ENCODE data around the gene L3MBTL4. TPM values are rescaled to one million over a fixed set of nuclear protein-coding genes. Genes with fewer than 3 reads are reported as not detected.

The L3MBTL4 gene
- total RNA-seq, 1 experiment from 2014 or later, result 0.87 TPM

DNA sequence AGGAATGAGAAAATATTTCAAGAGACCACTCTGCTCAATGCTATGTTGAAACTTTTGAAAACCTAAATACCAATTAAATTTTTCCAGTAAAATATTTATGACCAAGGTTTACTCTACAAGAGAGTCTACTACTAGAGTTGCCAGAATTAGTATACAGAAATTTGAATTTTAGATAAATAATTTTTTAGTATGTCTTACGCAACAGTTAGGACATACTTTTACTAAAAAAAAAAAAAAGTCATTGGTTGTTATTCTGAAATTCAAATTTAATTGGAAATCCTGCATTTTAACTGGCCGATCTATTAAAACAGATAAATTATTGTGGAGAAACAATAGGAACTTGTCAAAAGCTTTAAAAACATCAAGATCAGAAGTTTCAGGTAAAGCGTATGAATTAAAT, 470.3 kb downstream of the L3MBTL4 start:
- CTCF ChIA-PET, result no interaction called here
- BruUV-seq (replicated peaks), result no TSS peak
- DNase-seq (ENCODE audit: low read depth, low spot score) (no peak), ATAC-seq (no peak)
- no peak for TF ChIP-seq TCF7L2 (IDR thresholded peaks at IDR 0.05; ENCODE audit: low read depth, low read length)
- TF ChIP-seq REST (IDR thresholded peaks at IDR 0.05; ENCODE audit: insufficient read depth in 1 of 2, low read depth in 2 of 2, low read length in 1 of 2), result no peak
- TF ChIP-seq, protein P1, sequence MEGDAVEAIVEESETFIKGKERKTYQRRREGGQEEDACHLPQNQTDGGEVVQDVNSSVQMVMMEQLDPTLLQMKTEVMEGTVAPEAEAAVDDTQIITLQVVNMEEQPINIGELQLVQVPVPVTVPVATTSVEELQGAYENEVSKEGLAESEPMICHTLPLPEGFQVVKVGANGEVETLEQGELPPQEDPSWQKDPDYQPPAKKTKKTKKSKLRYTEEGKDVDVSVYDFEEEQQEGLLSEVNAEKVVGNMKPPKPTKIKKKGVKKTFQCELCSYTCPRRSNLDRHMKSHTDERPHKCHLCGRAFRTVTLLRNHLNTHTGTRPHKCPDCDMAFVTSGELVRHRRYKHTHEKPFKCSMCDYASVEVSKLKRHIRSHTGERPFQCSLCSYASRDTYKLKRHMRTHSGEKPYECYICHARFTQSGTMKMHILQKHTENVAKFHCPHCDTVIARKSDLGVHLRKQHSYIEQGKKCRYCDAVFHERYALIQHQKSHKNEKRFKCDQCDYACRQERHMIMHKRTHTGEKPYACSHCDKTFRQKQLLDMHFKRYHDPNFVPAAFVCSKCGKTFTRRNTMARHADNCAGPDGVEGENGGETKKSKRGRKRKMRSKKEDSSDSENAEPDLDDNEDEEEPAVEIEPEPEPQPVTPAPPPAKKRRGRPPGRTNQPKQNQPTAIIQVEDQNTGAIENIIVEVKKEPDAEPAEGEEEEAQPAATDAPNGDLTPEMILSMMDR (IDR thresholded peaks at IDR 0.05), result no peak
- no peak for TF ChIP-seq POLR2AphosphoS5 (IDR thresholded peaks at IDR 0.05; ENCODE audit: low read depth, low read length)
- no peak for TF ChIP-seq SIN3A (IDR thresholded peaks at IDR 0.05; ENCODE audit: borderline replicate concordance, insufficient read depth, low read depth, low read length)
- intact Hi-C loops (cut with micrococcal nuclease; ENCODE audit: unreplicated experiment) (no loop called here), in situ Hi-C loops (cut with HindIII; ENCODE audit: low pct_unique_long_range_greater_than_20kb, low sequenced_read_pairs) (no loop called here)
- no peaks in the 10 kb centered on the region for H3K4me1 ChIP-seq (ENCODE audit: control insufficient read depth, insufficient read depth, low read length)
- H3K36me3 ChIP-seq (ENCODE audit: control insufficient read depth, insufficient read depth, low read length), result no peaks in the 10 kb centered on the region
- no peaks in the 10 kb centered on the region; the same call in 1 of the 2 replicates for H3K27me3 ChIP-seq (ENCODE audit: control insufficient read depth, insufficient read depth, low read length)
- no peaks in the 10 kb centered on the region for H3K9me3 ChIP-seq (ENCODE audit: control insufficient read depth, insufficient read depth, low read depth, low read length)
- POLR2A ChIA-PET, result no interaction called here
- no peak overlapping the region for H3K4me3 ChIP-seq (ENCODE audit: low read depth in 2 of 2, low read length in 2 of 2)
- H3K27ac ChIP-seq (ENCODE audit: low read length), result no peak overlapping the region

DNA sequence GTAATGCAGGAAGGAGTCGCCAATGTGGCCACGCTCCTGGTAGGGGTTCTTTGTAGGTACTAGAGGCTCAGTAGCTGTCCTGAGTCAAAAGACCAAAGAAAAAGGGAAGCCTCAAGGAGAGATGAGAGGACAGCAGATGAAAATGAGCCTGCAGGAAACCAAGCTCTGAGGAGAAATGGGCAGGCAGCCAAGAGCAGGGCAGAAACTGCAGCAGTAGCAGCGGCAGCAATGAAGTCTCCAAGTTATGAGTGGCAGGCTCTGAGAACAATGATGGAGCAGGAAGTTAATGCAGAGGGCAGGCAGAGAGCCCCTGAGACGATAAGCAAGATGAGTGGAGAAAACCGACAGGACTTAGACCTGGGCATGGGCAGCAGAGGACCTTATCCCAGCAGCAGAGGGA, 471.2 kb downstream of the L3MBTL4 start:
- in situ Hi-C loops (cut with HindIII; ENCODE audit: low pct_unique_long_range_greater_than_20kb, low sequenced_read_pairs), result no loop called here
- BruUV-seq (replicated peaks), result no TSS peak
- intact Hi-C loops (cut with micrococcal nuclease; ENCODE audit: unreplicated experiment), result no loop called here
- no peaks in the 10 kb centered on the region for H3K36me3 ChIP-seq (ENCODE audit: control insufficient read depth, insufficient read depth, low read length)
- no peak overlapping the region for H3K27ac ChIP-seq (ENCODE audit: low read length)
- H3K4me1 ChIP-seq (ENCODE audit: control insufficient read depth, insufficient read depth, low read length), result no peaks in the 10 kb centered on the region
- TF ChIP-seq, protein P1 (IDR thresholded peaks at IDR 0.05), result no peak
- TF ChIP-seq REST (IDR thresholded peaks at IDR 0.05; ENCODE audit: insufficient read depth in 1 of 2, low read depth in 2 of 2, low read length in 1 of 2) (no peak), SIN3A (IDR thresholded peaks at IDR 0.05; ENCODE audit: borderline replicate concordance, insufficient read depth, low read depth, low read length) (no peak), TCF7L2 (IDR thresholded peaks at IDR 0.05; ENCODE audit: low read depth, low read length) (no peak), POLR2AphosphoS5 (IDR thresholded peaks at IDR 0.05; ENCODE audit: low read depth, low read length) (no peak)
- ChIA-PET POLR2A (no interaction called here), CTCF (no interaction called here)
- no peaks in the 10 kb centered on the region for H3K9me3 ChIP-seq (ENCODE audit: control insufficient read depth, insufficient read depth, low read depth, low read length)
- H3K27me3 ChIP-seq (ENCODE audit: control insufficient read depth, insufficient read depth, low read length), result no peaks in the 10 kb centered on the region; the same call in 1 of the 2 replicates
- no peak overlapping the region for H3K4me3 ChIP-seq (ENCODE audit: low read depth in 2 of 2, low read length in 2 of 2)
- ATAC-seq (no peak), DNase-seq (ENCODE audit: low read depth, low spot score) (no peak)

Data from Panc1 (cell line).